ENCODE data around the gene ATG9B. TPM values are rescaled to one million over a fixed set of nuclear protein-coding genes. Genes with fewer than 3 reads are reported as not detected.
A peak's percentile ranks its signal among the peaks of the same experiment; 100 is the strongest.

The ATG9B gene
- total and polyA plus RNA-seq, 2 of the 13 experiments (the other 11 are each of a cell fraction or from before 2014, with no cell fraction given), result 0.24 TPM; not detected in 1

DNA sequence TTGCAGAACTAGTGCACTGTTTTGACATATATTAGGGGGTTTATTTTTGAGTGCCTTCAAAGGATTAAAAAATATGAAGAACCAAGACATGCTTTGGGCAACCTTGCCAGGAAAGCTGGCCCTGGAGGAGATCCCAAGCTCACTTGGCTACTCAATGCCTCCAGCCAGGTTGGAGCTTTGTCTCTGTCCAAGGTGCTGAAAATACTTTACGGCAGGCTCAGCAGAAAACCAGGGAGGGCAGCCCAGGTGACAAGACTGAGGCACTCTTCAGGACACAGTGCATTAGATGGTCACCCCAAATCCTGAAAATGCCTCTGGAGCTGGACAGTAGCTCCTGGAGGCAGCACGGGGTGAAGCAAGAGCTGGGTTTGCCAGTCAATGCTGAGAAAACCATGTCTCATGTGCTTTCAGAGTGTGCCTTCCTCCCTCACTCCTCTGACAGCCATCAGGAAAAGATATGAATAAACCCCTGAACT, 40.4 kb downstream of the ATG9B start (continued):
- TF ChIP-seq ZNF343 (CRISPR knock-in tag; IDR thresholded peaks at IDR 0.05) (no peak), ZFP36L2 (CRISPR knock-in tag; IDR thresholded peaks at IDR 0.05) (peak; percentile 79; the same call in 1 of the 2 replicates), ZNF652 (CRISPR knock-in tag; IDR thresholded peaks at IDR 0.05; ENCODE audit: borderline replicate concordance, low read depth) (no peak), TBP (CRISPR knock-in tag; IDR thresholded peaks at IDR 0.05) (no peak), FOXA3 (CRISPR knock-in tag; IDR thresholded peaks at IDR 0.05) (no peak), ZNF367 (CRISPR knock-in tag; IDR thresholded peaks at IDR 0.05; ENCODE audit: borderline replicate concordance) (no peak), ZNF331 (CRISPR knock-in tag; IDR thresholded peaks at IDR 0.05) (peak; percentile 80), ZNF33B (CRISPR knock-in tag; IDR thresholded peaks at IDR 0.05) (no peak), ZFY (CRISPR knock-in tag; IDR thresholded peaks at IDR 0.05) (0 out of 2 replicates have a peak, but pooled peaks have one; percentile 23), HIVEP1 (CRISPR knock-in tag; IDR thresholded peaks at IDR 0.05) (no peak), CBX5 (CRISPR knock-in tag; IDR thresholded peaks at IDR 0.05; ENCODE audit: borderline replicate concordance) (no peak), ZNF75D (CRISPR knock-in tag; IDR thresholded peaks at IDR 0.05; ENCODE audit: borderline replicate concordance) (no peak), BRCA1 (CRISPR knock-in tag; IDR thresholded peaks at IDR 0.05) (0 out of 2 replicates have a peak, but pooled peaks have one; percentile 51), ZNF557 (CRISPR knock-in tag; IDR thresholded peaks at IDR 0.05) (peak; percentile 62; the same call in 1 of the 2 replicates), ELF3 (CRISPR knock-in tag; IDR thresholded peaks at IDR 0.05) (peak; percentile 47; the same call in 1 of the 2 replicates), MEIS2 (CRISPR knock-in tag; IDR thresholded peaks at IDR 0.05) (0 out of 2 replicates have a peak, but pooled peaks have one; percentile 56), MIER3 (CRISPR knock-in tag; IDR thresholded peaks at IDR 0.05; ENCODE audit: borderline replicate concordance) (no peak)
- TF ChIP-seq, protein P1, sequence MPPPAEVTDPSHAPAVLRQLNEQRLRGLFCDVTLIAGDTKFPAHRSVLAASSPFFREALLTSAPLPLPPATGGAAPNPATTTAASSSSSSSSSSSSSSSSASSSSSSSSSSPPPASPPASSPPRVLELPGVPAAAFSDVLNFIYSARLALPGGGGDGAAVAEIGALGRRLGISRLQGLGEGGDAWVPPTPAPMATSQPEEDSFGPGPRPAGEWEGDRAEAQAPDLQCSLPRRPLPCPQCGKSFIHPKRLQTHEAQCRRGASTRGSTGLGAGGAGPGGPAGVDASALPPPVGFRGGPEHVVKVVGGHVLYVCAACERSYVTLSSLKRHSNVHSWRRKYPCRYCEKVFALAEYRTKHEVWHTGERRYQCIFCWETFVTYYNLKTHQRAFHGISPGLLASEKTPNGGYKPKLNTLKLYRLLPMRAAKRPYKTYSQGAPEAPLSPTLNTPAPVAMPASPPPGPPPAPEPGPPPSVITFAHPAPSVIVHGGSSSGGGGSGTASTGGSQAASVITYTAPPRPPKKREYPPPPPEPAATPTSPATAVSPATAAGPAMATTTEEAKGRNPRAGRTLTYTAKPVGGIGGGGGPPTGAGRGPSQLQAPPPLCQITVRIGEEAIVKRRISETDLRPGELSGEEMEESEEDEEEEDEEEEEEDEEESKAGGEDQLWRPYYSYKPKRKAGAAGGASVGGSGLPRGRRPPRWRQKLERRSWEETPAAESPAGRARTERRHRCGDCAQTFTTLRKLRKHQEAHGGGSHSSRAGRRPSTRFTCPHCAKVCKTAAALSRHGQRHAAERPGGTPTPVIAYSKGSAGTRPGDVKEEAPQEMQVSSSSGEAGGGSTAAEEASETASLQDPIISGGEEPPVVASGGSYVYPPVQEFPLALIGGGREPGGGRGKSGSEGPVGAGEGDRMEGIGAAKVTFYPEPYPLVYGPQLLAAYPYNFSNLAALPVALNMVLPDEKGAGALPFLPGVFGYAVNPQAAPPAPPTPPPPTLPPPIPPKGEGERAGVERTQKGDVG (CRISPR knock-in tag; IDR thresholded peaks at IDR 0.05; ENCODE audit: borderline replicate concordance), result no peak
- TF ChIP-seq, protein P2, sequence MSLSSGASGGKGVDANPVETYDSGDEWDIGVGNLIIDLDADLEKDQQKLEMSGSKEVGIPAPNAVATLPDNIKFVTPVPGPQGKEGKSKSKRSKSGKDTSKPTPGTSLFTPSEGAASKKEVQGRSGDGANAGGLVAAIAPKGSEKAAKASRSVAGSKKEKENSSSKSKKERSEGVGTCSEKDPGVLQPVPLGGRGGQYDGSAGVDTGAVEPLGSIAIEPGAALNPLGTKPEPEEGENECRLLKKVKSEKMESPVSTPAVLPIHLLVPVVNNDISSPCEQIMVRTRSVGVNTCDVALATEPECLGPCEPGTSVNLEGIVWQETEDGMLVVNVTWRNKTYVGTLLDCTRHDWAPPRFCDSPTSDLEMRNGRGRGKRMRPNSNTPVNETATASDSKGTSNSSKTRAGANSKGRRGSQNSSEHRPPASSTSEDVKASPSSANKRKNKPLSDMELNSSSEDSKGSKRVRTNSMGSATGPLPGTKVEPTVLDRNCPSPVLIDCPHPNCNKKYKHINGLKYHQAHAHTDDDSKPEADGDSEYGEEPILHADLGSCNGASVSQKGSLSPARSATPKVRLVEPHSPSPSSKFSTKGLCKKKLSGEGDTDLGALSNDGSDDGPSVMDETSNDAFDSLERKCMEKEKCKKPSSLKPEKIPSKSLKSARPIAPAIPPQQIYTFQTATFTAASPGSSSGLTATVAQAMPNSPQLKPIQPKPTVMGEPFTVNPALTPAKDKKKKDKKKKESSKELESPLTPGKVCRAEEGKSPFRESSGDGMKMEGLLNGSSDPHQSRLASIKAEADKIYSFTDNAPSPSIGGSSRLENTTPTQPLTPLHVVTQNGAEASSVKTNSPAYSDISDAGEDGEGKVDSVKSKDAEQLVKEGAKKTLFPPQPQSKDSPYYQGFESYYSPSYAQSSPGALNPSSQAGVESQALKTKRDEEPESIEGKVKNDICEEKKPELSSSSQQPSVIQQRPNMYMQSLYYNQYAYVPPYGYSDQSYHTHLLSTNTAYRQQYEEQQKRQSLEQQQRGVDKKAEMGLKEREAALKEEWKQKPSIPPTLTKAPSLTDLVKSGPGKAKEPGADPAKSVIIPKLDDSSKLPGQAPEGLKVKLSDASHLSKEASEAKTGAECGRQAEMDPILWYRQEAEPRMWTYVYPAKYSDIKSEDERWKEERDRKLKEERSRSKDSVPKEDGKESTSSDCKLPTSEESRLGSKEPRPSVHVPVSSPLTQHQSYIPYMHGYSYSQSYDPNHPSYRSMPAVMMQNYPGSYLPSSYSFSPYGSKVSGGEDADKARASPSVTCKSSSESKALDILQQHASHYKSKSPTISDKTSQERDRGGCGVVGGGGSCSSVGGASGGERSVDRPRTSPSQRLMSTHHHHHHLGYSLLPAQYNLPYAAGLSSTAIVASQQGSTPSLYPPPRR (CRISPR knock-in tag; IDR thresholded peaks at IDR 0.05; ENCODE audit: borderline replicate concordance), result no peak
- TF ChIP-seq, protein P3, sequence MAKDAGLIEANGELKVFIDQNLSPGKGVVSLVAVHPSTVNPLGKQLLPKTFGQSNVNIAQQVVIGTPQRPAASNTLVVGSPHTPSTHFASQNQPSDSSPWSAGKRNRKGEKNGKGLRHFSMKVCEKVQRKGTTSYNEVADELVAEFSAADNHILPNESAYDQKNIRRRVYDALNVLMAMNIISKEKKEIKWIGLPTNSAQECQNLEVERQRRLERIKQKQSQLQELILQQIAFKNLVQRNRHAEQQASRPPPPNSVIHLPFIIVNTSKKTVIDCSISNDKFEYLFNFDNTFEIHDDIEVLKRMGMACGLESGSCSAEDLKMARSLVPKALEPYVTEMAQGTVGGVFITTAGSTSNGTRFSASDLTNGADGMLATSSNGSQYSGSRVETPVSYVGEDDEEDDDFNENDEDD (CRISPR knock-in tag; IDR thresholded peaks at IDR 0.05; ENCODE audit: borderline replicate concordance), result no peak
- TF ChIP-seq, protein P4, sequence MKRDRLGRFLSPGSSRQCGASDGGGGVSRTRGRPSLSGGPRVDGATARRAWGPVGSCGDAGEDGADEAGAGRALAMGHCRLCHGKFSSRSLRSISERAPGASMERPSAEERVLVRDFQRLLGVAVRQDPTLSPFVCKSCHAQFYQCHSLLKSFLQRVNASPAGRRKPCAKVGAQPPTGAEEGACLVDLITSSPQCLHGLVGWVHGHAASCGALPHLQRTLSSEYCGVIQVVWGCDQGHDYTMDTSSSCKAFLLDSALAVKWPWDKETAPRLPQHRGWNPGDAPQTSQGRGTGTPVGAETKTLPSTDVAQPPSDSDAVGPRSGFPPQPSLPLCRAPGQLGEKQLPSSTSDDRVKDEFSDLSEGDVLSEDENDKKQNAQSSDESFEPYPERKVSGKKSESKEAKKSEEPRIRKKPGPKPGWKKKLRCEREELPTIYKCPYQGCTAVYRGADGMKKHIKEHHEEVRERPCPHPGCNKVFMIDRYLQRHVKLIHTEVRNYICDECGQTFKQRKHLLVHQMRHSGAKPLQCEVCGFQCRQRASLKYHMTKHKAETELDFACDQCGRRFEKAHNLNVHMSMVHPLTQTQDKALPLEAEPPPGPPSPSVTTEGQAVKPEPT (CRISPR knock-in tag; IDR thresholded peaks at IDR 0.05; ENCODE audit: low read depth), result no peak
